GM21529 (cell line): ENCODE data around the gene ATP5F1D.
"Not testable (repeated sequence)": the region's sequence is repeated elsewhere in the genome, so short reads cannot be mapped to it uniquely, and the experiment has no call there.

Experiments
- ATAC-seq: cut with Tn5 transposase; IDR thresholded peaks from one replicate; pipeline ENCODE4 v1.9.1; 2021; ENCODE audit not compliant: unreplicated experiment

The ATP5F1D gene

DNA sequence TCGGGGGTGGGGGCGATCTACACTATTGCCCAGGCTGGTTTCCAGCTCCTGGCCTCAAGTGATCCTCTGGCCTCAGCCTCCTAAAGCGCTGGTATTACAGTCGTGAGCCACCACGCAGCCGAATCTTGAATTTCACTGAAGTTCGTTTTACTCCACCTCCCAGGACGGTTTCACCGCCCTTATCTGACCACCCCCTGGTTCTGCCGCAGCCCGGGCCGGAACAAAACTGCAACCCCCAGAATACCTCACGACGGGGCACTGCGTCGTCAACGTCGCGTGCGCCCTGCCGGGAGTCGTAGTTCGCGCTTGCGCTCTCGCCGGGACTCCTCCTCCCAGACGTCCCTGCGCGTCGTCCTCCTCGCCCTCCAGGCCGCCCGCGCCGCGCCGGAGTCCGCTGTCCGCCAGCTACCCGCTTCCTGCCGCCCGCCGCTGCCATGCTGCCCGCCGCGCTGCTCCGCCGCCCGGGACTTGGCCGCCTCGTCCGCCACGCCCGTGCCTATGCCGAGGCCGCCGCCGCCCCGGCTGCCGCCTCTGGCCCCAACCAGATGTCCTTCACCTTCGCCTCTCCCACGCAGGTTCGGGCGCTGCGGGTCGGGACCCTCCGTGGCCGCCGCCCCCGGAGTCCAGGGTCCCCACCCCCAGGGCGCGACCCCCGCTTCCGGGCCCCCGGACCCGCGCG lies at the start of gene ATP5F1D:
Gene ATP5F1D (plus strand): TSS at position 335 of the 679 bp plus-strand sequence. CDS start 100 bp downstream, at position 435.
- ATAC-seq = peak; percentile 45

DNA sequence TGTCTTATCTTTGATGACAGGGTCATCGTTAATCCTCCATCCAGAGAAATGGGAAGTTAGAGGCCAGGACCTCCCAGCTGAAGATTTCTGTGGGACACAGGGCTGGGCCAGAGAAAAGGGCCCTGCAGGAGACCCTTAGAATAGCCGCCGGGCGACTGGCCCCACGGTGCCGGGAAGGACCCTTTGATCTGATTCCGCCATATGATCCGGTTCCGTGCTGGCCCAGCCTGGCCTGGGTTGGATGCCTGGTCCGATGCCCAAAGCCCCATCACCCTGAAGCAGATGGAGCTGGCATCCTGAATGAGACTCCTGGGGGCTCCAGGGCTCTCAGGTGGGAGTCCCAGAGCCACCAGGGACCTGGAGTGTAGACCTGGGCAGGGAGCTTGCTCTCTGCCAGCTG lies 42.0 kb upstream of the ATP5F1D start:
- no peak for ATAC-seq

DNA sequence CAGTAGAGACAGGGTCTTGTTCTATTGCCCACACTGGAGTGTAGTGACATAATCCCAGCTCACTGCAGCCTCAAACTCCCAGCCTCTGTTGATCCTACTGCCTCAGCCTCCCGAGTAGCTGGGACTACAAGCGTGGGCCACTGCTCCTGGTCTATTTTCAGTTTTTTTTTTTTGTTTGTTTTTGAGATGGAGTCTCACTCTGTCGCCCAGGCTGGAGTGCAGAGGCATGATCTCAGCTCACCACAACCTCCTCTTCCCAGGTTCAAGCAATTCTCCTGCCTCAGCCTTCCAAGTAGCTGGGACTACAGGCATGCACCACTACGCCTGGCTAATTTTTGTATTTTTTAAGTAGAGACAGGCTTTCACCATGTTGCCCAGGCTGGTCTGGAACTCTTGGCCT lies 40.9 kb upstream of the ATP5F1D start:
- not testable (repeated sequence) for ATAC-seq

DNA sequence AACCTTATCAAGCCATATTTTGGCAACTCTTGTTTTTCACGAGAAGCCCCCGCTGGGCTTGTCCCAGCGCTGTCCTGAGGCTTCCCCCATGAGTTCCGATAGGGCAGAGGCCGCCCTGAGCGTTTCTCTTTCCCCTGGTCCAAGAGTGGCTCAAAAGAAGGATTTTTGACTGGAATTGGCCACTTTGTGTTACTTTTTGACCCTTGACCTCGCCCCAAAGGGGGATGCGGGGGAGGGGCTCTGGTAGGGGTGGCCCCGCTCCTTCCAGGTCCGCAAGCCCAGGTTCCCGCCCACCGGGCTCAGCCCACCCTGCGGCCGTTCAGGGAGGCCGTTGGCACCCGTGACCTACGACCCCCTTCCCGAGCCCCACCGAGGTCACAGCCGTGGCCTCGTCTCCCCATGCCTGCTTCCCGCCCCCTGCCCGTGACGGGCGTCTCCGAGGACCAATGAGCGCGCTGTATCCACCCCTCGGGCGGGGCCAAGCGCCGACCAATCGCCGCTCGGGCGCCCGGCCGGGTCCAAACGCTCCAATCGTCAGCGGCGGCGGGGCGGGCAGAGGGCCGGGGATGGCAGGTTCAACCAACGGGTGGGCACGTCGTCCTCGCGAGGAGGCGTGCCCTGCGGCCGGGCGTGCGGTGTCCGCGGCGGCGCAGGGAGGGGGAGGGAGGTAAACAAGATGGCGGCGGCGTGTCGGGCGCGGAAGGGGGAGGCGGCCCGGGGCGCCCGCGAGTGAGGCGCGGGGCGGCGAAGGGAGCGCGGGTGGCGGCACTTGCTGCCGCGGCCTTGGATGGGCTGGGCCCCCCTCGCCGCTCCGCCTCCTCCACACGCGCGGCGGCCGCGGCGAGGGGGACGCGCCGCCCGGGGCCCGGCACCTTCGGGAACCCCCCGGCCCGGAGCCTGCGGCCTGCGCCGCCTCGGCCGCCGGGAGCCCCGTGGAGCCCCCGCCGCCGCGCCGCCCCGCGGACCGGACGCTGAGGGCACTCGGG lies 36.1 kb upstream of the ATP5F1D start, which contains the start of gene STK11:
Gene STK11 (plus strand): TSS at position 665 of the 986 bp plus-strand sequence. CDS start 1,136 bp downstream, outside the sequence.
- peak; percentile 77 for ATAC-seq

DNA sequence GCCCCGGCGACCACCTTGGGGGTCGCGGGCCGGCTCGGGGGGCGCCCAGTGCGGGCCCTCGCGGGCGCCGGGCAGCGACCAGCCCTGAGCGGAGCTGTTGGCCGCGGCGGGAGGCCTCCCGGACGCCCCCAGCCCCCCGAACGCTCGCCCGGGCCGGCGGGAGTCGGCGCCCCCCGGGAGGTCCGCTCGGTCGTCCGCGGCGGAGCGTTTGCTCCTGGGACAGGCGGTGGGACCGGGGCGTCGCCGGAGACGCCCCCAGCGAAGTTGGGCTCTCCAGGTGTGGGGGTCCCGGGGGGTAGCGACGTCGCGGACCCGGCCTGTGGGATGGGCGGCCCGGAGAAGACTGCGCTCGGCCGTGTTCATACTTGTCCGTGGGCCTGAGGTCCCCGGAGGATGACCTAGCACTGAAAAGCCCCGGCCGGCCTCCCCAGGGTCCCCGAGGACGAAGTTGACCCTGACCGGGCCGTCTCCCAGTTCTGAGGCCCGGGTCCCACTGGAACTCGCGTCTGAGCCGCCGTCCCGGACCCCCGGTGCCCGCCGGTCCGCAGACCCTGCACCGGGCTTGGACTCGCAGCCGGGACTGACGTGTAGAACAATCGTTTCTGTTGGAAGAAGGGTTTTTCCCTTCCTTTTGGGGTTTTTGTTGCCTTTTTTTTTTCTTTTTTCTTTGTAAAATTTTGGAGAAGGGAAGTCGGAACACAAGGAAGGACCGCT lies 35.2 kb upstream of the ATP5F1D start:
- ATAC-seq = no peak

DNA sequence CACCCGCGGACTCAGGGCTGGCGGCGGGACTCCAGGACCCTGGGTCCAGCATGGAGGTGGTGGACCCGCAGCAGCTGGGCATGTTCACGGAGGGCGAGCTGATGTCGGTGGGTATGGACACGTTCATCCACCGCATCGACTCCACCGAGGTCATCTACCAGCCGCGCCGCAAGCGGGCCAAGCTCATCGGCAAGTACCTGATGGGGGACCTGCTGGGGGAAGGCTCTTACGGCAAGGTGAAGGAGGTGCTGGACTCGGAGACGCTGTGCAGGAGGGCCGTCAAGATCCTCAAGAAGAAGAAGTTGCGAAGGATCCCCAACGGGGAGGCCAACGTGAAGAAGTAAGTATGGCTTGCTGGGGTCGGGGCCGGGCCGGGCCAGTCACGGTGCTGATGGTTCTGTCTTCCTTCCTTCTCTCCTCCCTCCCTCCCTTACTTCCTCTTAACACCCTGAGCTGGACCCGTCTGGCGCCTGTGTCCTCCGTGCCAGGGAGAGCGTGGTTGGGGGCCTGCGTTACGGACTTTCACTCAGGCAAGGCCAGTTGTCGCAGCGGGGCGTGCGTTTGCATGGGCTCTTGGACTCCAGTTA lies 34.6 kb upstream of the ATP5F1D start:
- no peak for ATAC-seq

DNA sequence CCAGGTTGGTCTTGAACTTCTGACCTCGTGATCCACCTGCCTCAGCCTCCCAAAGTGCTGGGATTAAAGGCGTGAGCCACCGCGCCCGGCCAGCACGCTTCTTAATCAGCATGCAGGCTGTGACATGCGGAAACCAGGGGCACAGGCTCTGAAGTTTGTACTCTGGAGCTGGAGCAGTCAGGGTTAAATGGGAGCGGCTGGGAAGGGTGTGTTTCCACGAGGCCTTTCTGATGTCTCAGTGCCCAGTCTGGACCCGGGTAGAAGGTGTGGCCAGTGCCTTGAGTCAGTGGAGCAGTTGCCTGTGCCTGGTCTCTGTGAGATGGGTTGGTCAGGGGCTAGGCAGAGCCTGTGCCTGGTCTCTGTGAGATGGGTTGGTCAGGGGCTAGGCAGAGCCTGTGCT lies 32.7 kb upstream of the ATP5F1D start:
- not testable (repeated sequence) for ATAC-seq

DNA sequence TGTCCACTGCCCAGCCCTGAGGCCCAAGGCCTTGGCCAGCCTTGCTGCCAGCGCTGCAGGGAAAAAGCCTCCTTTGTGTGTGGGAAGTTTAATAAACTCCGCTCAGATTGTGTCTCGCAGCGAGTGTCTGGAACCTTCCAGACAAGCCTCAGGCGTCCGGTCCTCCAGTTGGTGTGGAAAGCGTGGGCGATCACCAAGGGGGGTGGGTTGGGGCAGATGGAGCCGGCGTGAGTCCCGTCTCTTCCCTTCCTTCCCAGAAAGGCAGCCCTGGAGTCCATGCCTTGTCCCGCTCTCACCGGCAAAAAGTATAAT lies 31.4 kb upstream of the ATP5F1D start:
- no peak for ATAC-seq

DNA sequence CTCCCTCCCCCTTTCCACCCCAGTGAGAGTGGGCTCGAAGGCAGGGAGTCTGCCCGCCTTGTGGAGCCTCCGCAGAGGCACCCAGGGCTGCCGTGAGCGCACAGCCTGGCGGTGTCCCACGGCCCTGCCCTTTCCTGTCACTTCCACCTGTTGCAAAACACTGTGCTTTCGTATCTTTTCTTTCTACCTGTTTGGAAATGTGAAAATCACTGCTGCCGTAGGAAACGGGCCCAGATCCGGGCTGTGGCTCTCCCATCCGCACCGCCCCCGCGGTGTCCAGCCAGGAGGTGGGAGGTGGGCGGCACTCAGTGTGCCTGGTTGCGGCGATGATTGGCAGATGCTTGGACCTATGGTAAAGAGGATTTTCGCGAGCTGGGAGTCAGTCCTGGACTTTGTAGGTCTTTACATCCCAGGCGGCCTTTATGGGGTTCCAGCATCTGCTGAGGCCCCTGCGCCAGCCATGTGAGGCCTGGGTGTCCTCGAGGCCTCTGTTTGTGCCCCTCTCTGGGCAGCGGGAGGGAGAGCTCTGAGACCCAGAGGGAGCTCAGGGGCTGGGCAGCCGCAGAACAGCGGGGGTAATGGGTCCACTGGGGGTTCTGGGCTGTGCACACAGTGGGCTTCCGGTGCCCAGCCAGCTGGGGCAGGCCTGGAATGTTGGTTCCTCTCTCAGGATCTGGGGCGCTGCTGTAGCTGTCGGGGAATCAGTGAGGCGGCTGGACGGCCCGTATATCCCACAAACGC lies 29.9 kb upstream of the ATP5F1D start:
- ATAC-seq = no peak

DNA sequence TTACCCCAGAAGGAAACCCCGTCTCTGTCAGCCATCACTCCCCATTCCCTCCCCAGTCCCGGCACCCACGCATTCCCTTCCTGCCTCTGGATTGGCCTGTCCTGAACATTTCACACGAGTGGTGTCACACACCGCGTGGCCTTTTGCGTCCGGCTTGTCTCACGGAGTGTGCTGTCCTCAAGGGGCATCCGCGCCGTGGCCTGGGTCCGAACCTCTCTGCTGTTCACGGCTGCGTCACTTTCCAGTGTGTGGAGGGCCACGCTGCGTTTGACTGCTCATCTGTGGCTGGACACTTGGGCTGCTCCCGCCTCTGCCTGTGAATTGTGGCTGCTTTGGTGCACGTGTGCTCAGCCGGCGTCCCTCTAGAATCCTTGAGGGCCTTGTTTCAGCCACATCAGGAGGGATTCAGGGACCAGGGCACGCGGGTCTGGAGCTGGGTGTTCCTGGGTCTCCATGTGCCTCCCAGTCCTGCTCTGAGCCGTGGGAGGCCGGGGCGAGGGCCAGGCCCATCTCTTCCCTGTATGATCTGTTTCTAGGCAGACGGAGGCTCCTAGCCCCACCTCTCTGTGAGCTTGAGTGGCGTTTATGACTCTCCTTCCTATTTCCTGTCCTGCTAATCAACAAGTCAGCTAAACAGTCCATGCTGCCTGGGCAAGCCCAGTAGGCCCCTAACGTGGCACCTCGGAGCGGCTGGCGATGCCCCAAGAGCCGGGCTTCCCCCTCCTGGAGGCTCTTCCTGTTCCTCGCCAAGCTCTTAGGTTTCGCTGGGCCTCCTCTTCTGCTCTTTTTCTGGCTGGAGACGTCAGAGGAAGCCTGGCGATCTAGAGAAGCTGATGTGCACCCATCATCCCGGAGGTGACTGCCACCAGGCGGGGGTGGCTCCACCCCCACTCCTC lies 27.9 kb upstream of the ATP5F1D start:
- ATAC-seq = no peak

DNA sequence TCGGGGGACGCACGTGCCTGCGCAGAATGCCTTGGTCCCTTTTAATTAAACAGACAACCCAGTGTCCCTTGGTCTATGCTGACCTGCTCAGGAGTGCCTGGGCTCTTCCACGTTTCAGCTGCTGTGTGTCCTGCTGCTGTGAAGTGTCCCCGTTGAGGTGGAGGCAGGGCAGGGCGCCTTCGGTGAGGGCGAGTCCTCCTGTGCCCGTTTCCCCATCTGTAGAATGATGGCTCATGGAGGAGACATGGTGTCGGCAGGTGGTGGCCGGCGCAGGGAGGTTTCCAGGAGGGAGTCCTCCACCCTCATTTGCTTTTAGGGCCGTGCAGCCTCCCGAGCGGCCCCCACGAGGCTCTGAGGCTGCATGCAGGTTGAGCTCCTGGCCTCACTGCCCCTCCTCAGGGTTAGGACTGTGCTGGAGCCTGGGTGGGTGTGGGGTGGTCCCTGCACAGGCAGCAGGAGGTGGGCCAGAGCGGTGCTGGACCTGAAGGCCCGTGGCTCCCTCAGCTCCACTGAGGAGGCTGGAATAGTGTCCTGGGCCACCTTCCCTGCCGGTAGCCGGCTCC lies 27.2 kb upstream of the ATP5F1D start:
- ATAC-seq = no peak

DNA sequence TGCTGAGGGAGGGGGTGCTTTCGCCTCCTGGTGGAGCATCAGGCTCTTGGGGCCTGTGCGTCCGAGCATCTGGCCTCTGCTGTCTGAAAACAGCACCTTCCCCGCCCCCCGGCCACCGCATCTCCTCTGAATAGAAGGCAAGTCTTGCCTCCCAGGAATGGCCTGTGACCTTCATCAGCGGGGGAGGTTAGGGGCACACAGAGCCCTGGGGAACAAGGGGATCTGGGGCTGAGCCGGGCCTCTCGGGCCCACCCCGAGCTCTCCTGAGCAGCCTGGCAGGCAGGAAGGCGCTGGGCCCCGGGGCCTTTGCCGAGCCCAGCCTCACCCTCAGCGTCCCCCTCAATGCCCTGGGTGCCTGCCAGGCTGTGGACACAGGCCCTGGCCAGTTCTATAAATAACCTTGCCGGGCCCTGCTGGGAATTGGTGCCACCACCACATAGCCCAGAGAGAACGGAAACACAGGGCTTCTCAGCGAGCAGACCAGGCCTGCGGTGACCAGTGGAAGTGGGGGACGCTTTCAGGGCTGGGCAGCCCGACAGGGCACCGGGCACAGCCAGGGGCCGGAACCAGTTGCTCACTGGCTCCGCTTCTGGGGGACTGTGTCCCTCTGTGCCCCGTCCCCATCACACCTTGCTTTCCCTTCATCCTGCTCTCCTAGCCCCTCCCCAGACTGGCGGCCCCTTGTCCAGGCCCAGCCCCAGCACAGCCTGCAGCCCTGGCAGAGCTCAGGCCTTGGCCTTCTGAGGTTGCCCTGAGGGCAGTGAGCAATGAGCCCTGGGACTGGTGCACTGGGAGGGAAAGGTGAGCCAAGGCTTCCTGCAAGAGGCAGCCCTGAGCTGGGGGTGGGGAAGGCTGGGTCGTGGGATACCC lies 26.5 kb upstream of the ATP5F1D start:
- ATAC-seq = no peak

DNA sequence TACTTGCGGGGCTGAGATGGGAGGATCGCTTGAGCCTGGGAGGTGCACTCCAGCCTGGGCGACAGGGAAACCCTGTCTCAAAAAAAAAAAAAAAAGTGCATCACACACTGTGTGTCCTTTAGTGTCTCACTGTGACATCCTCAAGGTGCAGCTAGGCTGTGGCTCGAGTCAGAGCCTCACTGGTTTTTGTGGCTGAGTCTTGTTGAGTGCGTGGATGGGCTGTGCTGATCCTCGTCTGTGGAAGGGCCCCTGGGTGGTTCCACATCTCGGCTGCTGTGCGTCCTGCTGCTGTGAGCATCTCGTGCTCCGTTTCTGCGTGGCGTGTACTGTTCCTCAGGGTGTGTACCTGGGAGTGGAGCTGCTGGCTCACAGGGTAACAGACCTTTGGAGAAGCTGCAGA lies 24.8 kb upstream of the ATP5F1D start:
- ATAC-seq = no peak

DNA sequence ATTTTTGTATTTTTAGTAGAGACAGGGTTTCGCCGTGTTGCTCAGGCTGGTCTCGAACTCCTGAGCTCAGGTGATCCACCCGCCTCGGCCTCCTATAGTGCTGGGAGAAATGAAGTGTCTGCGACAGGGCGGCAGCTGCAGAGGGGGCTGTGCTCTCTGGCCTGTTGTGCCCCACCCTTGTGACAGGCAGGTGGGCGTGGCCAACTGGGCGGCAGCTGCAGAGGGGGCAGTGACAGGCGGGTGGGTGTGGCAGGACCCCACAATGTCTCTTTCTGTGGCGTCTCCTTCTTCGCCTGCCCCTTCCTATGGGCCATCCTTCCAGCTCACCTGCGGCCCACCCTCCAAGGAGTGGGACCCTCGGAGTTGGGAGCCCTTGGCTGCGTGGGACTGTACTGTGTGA lies 24.2 kb upstream of the ATP5F1D start:
- no peak for ATAC-seq

DNA sequence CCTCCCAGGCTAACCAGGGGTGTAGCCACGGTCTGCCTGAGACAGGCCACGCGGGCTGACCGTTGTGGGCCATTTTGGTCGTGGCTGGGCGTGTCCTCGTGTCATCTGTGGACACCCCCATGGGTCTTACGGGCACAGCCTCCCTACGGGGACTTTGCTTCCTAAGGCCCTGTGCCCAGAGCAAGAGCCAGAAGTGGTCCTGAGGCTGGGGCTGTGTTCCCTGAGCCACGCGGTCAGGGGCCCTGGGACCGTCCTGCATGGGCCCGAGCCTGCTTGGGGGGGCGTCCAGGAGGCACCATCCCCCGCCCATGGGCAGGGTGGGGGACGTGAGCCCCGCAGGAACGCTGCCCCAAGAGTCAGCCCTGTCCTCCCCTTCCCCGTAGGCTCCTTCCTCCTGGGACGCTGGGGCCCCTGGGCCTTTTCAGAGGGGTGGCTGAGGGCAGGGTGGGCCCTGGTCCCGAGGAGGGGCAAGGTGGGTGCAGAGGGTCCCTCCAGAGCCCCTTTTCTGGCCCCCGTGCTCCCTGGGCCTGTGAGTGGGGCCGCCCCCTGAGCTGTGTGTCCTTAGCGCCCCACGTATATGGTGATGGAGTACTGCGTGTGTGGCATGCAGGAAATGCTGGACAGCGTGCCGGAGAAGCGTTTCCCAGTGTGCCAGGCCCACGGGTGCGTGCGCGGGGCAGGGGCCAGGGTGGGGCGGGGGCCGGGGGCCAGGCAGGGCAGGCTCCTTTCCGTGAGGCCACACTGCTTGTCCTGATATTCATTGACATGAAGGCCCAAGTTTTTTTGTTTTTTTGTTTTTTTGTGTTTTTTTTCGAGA lies 22.6 kb upstream of the ATP5F1D start:
- no peak for ATAC-seq

DNA sequence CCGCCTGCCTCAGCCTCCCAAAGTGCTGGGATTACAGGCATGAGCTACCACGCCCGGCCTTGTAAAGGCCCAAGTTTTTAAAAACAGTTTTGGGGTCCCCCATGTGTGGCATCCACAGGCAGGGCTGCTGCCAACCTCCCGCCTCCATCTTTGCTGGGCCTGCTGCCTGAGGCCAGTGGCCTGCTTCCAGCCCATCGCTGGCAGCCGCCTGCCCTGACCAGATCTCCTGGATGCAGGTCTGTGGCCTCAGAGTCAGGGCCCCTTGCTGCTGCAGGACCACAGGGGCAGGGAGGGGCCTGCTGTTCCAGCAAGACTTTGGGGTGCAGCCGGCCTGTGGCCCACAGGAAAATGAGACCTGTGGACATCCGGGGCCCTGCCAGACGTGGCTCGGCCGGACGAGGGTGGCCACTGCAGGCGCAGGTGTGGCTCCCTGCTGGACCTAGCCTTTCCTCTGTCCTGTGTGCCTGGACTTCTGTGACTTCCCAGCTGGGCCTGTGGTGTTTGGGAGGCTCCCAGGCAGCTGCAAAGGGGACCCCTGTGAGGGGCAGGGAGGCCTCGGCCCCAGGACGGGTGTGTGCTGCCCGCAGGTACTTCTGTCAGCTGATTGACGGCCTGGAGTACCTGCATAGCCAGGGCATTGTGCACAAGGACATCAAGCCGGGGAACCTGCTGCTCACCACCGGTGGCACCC lies 21.6 kb upstream of the ATP5F1D start:
- ATAC-seq = no peak

DNA sequence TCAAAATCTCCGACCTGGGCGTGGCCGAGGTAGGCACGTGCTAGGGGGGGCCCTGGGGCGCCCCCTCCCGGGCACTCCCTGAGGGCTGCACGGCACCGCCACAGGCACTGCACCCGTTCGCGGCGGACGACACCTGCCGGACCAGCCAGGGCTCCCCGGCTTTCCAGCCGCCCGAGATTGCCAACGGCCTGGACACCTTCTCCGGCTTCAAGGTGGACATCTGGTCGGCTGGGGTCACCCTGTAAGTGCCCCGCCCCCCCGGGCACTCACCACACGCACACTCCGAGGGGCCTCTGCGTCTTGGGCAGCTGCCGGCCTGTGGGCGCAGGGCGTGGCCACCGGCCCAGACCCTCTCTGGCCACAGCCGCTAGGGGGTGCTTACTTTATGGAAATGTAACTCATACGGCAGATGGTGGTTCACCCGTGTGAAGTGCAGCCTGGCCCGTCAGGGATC lies 21.0 kb upstream of the ATP5F1D start:
- no peak for ATAC-seq
